Activated T-helper 1 cell treated with anti-CD3 and anti-CD28 coated beads, Interleukin-12 subunit alpha, Interleukin-12 subunit beta, Interleukin-2, Interleukin-4 antibody, amounts not matched to agents 30 ng/mL and 10 ng/mL and 1 ng/mL, durations not matched to agents 14 hours and 24 hours and 36 hours (primary cell): Measurements from ENCODE around the gene DOK5. TPM values are rescaled to one million over a fixed set of nuclear protein-coding genes. Genes with fewer than 3 reads are reported as not detected.
"Not testable (repeated sequence)": the region's sequence is repeated elsewhere in the genome, so short reads cannot be mapped to it uniquely, and the experiment has no call there.

Experiments
- DNase-seq: peaks from one replicate; pipeline ENCODE4 v3.0.0; 2021; ENCODE audit warnings: low spot score
- H3K27ac Mint-ChIP-seq: one replicate; pipeline ENCODE4 v1.8.0; 2021; ENCODE audit warnings: mild to moderate bottlenecking, mixed read lengths
- H3K27me3 Mint-ChIP-seq: one replicate; pipeline ENCODE4 v1.8.0; 2022; ENCODE audit warnings: mild to moderate bottlenecking, moderate library complexity, mixed read lengths; ENCODE audit not compliant: insufficient read depth
- H3K36me3 Mint-ChIP-seq: one replicate; pipeline ENCODE4 v1.8.0; 2021; ENCODE audit warnings: low read depth, mixed read lengths
- H3K4me1 Mint-ChIP-seq: one replicate; pipeline ENCODE4 v1.8.0; 2021; ENCODE audit warnings: low read depth, mixed read lengths
- H3K4me3 Mint-ChIP-seq: one replicate; pipeline ENCODE4 v1.8.0; 2021; ENCODE audit warnings: mild to moderate bottlenecking, moderate library complexity, mixed read lengths
- H3K9me3 Mint-ChIP-seq: one replicate; pipeline ENCODE4 v1.8.0; 2021; ENCODE audit warnings: mixed read lengths
- intact Hi-C: fragments of 100-400 bp; cut with micrococcal nuclease; formaldehyde crosslinking; loops from one replicate; pipeline ENCODE4 v1.15.1; 2024
- total RNA-seq: library from RNA; stranded (reverse); gene quantifications from 2 replicates; pipeline ENCODE4 v1.2.3, GENCODE V29; 2022

DOK5 gene
- 25.2 and 27.7 TPM in 2 replicates for total RNA-seq

- Mint-ChIP-seq H3K27ac (peak within 1 kb of the TSS; percentile 46), H3K4me1 (peaks cover 19% of the 10 kb centered on the region), H3K36me3 (no peaks in the 10 kb centered on the region), H3K27me3 (peaks cover 23% of the 10 kb centered on the region), H3K4me3 (peak within 1 kb of the TSS; percentile 83), H3K9me3 (no peaks in the 10 kb centered on the region)
- DNase-seq: no peak
- intact Hi-C loops: loop anchor here (2.0 to 10.0 kb wide), 6 partner anchors 82 to 268 kb away; partner anchors contain the start of gene PFDN4
These were observed at the start of gene DOK5 for GRCh38 chr20:54475334-54476168. Gene DOK5 (plus strand): TSS chr20:54475593. CDS start chr20:54475947, 354 bp downstream.

DNA sequence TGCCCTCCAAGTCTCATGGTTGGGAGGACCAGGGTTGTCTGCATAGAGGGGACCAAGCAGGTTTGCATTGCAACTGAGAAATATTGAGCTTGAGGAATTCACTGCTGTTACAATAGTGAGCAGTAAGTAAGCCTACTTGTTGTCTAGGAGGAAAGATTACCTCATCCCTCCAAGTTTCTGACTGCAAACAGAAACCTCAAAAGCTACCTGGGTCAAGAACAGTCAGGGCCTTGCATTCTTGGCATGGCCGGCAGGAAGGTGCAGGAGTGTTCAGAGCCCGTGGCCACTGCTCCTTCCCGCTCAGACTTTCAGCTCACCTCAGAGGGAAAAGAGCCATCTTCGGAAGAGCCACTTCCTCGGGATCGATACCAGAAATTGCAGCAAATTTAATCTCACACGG lies 46.0 kb upstream of the DOK5 start:
- no peaks in the 10 kb centered on the region for H3K27me3 Mint-ChIP-seq
- no peak overlapping the region for H3K4me3 Mint-ChIP-seq
- H3K4me1 Mint-ChIP-seq: no peaks in the 10 kb centered on the region
- H3K36me3 Mint-ChIP-seq: no peaks in the 10 kb centered on the region
- intact Hi-C loops: no loop called here
- H3K27ac Mint-ChIP-seq: no peak overlapping the region
- DNase-seq: no peak
- H3K9me3 Mint-ChIP-seq: peaks cover 7% of the 10 kb centered on the region

- no peaks in the 10 kb centered on the region for H3K27me3 Mint-ChIP-seq
These were observed 44.0 kb upstream of the DOK5 start for GRCh38 chr20:54431156-54431944.

GRCh38 chr20:54432966-54433365 lies 42.4 kb upstream of the DOK5 start:
- Mint-ChIP-seq H3K9me3 (no peaks in the 10 kb centered on the region), H3K4me1 (no peaks in the 10 kb centered on the region), H3K36me3 (no peaks in the 10 kb centered on the region), H3K27me3 (no peaks in the 10 kb centered on the region), H3K4me3 (no peak overlapping the region), H3K27ac (no peak overlapping the region)
- intact Hi-C loops: no loop called here
- DNase-seq: no peak

More at GRCh38 chr20:54431156-54431944, 44.0 kb upstream of the DOK5 start:
- no peaks in the 10 kb centered on the region for H3K4me1 Mint-ChIP-seq
- H3K9me3 Mint-ChIP-seq: no peaks in the 10 kb centered on the region
- intact Hi-C loops: no loop called here
- no peaks in the 10 kb centered on the region for H3K36me3 Mint-ChIP-seq
- no peak for DNase-seq
- H3K27ac Mint-ChIP-seq: no peak overlapping the region
- no peak overlapping the region for H3K4me3 Mint-ChIP-seq

DNA sequence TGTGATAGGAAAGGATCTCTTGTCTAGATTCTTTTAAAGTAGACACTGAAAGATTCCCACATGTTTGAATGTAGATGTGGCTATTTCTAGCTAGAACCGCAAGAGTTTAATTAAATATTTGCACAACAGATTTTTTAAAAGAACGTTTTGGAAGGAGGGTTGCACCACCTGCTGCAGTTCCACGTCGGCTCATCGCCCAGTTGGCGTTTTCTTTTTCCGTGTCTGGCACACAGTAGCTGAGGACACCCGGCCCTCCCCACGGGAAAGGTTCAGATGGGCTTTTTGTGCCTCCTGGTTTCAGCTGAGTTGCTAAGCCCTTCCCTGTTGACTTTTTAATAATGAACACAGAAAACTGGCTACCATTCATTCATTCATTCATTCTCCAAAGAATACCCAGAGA lies 41.8 kb upstream of the DOK5 start:
- H3K9me3 Mint-ChIP-seq: no peaks in the 10 kb centered on the region
- H3K27ac Mint-ChIP-seq: no peak overlapping the region
- H3K36me3 Mint-ChIP-seq: no peaks in the 10 kb centered on the region
- intact Hi-C loops: no loop called here
- H3K27me3 Mint-ChIP-seq: no peaks in the 10 kb centered on the region
- H3K4me3 Mint-ChIP-seq: no peak overlapping the region
- no peak for DNase-seq
- no peaks in the 10 kb centered on the region for H3K4me1 Mint-ChIP-seq

DNA sequence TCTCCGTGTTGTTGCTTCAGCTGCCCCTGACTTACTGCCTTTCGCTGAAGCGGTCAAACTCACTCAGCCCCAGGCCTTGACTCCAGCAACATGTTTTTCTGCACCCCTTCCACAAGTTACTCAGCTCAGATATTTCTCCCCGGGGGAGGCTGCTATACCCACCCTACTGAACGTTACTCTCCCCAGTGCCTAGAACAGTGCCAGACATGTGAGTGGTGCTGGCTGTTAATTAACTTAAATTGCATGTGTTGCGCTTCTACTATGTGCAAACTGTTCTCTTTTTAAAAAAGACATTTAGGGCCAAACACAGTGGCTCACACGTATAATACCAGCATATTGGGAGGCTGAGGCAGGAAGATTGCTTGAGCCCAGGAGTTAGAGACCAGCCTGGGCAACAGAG lies 41.2 kb upstream of the DOK5 start:
- DNase-seq: no peak
- H3K27me3 Mint-ChIP-seq: no peaks in the 10 kb centered on the region
- no peaks in the 10 kb centered on the region for H3K9me3 Mint-ChIP-seq
- H3K27ac Mint-ChIP-seq: no peak overlapping the region
- no peaks in the 10 kb centered on the region for H3K36me3 Mint-ChIP-seq
- no peaks in the 10 kb centered on the region for H3K4me1 Mint-ChIP-seq
- intact Hi-C loops: no loop called here
- no peak overlapping the region for H3K4me3 Mint-ChIP-seq

DNA sequence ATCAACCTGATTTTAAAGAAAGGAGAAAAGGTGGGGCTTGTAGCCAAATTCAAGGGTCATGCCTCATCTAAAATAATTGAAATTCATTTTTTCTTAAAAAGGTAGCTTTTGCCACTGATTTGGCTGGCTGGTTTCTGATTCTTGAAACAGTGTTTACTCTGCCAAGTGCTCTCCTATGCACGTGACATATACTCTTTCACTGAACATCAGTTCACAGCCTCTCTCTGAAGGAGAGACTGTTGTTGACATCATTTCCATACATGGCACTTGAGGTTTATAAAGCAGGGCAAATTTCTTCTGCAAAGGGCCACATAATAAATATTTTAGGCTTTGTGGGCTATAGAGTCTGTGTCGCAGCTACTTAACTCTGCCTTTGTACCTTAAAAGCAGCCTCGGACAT lies 40.4 kb upstream of the DOK5 start:
- H3K27me3 Mint-ChIP-seq: no peaks in the 10 kb centered on the region
- H3K4me1 Mint-ChIP-seq: no peaks in the 10 kb centered on the region
- intact Hi-C loops: loop anchor here (5.0 kb wide), 1 partner anchor 213 kb away; no protein-coding TSS in a partner anchor
- H3K36me3 Mint-ChIP-seq: no peaks in the 10 kb centered on the region
- H3K27ac Mint-ChIP-seq: no peak overlapping the region
- DNase-seq: no peak
- H3K4me3 Mint-ChIP-seq: no peak overlapping the region
- no peaks in the 10 kb centered on the region for H3K9me3 Mint-ChIP-seq

GRCh38 chr20:54436410-54436809 lies 39.0 kb upstream of the DOK5 start:
- H3K27me3 Mint-ChIP-seq, H3K9me3 Mint-ChIP-seq, DNase-seq, H3K4me1 Mint-ChIP-seq, H3K4me3 Mint-ChIP-seq, H3K36me3 Mint-ChIP-seq, H3K27ac Mint-ChIP-seq: not testable (repeated sequence)
- intact Hi-C loops: loop anchor here (5.0 kb wide), 1 partner anchor 214 kb away; no protein-coding TSS in a partner anchor

DNA sequence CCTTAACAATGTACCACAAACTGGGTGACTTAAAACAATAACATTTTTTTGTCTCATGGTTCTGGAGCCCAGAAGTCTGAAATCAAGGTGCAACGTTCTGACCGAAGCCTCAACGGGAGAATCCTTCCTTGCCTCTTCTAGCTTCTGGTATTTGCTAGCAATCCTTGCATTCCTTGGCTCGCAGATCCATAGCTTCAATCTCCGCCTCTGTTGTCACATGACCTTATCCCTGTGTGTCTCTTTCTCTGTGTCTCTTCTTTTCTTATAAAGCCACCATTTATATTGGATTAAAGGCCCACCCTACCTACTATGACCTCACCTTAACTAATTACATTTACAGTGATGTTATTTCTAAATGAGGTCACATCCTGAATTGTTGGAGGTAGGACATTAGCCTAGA lies 37.2 kb upstream of the DOK5 start:
- H3K27me3 Mint-ChIP-seq: no peaks in the 10 kb centered on the region
- H3K4me3 Mint-ChIP-seq: no peak overlapping the region

DNA sequence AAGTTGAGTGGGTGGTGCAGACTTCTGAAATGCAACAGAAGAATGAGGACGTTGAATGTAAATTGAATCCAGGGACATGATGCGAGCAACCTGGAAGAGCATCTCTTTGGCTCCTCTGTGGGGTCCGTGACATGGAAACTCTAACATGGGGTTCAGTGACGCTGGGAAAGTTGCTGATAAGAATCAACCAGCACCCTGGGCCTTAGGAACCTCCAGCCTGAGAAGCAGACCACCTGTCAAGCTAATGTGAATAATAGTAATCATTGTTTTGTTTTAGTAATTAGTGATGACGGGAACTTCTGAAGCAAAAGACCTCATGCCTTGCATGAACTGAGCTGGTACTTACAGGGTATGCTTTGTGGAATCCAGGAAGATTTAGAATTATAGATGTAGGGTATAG lies 25.2 kb upstream of the DOK5 start:
- no peaks in the 10 kb centered on the region for H3K4me1 Mint-ChIP-seq
- H3K27ac Mint-ChIP-seq: no peak overlapping the region
- intact Hi-C loops: no loop called here
- DNase-seq: no peak
- no peaks in the 10 kb centered on the region for H3K36me3 Mint-ChIP-seq
- H3K4me3 Mint-ChIP-seq: no peak overlapping the region
- H3K9me3 Mint-ChIP-seq: peaks cover 6% of the 10 kb centered on the region
- H3K27me3 Mint-ChIP-seq: no peaks in the 10 kb centered on the region

More for the DNA sequence above, 37.2 kb upstream of the DOK5 start:
- H3K9me3 Mint-ChIP-seq: no peaks in the 10 kb centered on the region
- no peaks in the 10 kb centered on the region for H3K36me3 Mint-ChIP-seq
- DNase-seq: no peak
- intact Hi-C loops: loop anchor here (5.0 kb wide), 1 partner anchor 216 kb away; no protein-coding TSS in a partner anchor
- H3K27ac Mint-ChIP-seq: no peak overlapping the region
- H3K4me1 Mint-ChIP-seq: no peaks in the 10 kb centered on the region

DNA sequence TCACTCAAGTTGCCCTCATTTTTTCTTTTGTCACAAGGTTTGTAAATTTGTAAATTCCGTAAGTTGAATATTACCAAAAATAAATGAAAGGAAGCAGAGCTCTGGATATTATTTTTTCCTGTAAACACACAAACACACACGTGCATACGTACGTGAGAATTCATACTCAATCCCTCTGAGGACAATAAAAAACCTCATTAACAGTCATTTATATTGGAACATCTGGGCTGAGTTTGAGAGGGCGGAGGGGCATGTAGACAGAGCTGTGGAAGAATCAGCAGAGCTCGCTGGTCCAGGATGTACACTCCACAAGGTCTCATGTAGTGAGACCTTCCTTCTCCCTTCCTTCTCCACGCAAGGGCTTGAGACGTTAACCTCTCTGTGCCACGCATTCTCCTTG lies 24.2 kb upstream of the DOK5 start:
- Mint-ChIP-seq H3K4me3 (no peak overlapping the region), H3K27me3 (no peaks in the 10 kb centered on the region), H3K4me1 (no peaks in the 10 kb centered on the region), H3K9me3 (peaks cover 6% of the 10 kb centered on the region), H3K36me3 (no peaks in the 10 kb centered on the region), H3K27ac (no peak overlapping the region)
- no peak for DNase-seq
- intact Hi-C loops: no loop called here

DNA sequence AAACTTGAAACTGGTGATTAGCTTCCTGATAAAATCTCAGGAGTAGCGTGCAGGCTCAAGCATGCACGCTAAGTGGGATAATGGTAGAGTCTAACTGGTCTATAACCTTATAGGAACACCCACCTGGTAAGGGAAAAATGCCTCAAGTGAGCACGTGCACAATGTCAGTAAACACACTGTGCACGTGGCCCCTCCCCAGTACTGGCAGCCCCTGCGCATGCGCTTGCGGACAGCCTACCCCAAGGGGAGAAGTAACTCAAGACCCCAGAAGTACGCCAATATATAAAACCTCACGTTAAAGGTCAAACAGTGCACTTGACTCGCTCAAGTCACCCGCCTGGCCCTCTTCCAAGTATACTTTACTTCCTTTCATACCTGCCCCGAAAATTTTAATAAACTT lies 23.1 kb upstream of the DOK5 start:
- intact Hi-C loops: no loop called here
- Mint-ChIP-seq H3K27ac (no peak overlapping the region), H3K9me3 (peaks cover 6% of the 10 kb centered on the region)

DNA sequence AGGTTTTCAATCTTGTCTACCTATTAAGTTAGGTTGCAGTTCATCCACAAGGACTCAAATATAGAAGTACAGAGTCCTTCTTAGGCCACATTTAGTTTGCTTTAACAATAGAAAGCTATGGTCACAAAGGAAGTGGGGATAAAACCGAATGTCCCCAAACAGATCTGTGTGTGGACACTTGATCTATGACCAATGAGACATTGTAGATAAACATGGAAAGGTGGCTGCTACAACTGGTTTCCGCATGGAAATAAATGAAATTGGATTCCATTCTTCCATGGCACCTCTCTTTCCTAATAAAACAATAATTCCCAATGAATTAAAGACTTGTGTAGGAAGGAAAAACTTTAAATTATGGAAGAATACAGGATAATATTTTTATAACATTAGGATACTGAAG lies 20.4 kb upstream of the DOK5 start:
- no peak for DNase-seq
- Mint-ChIP-seq H3K27me3 (no peaks in the 10 kb centered on the region), H3K36me3 (no peaks in the 10 kb centered on the region), H3K27ac (no peak overlapping the region), H3K4me3 (no peak overlapping the region), H3K4me1 (no peaks in the 10 kb centered on the region), H3K9me3 (peaks cover 6% of the 10 kb centered on the region)
- intact Hi-C loops: no loop called here

More for the DNA sequence above, 23.1 kb upstream of the DOK5 start:
- Mint-ChIP-seq H3K4me1 (no peaks in the 10 kb centered on the region), H3K4me3 (no peak overlapping the region), H3K27me3 (no peaks in the 10 kb centered on the region), H3K36me3 (no peaks in the 10 kb centered on the region)
- DNase-seq: no peak
